Stomach (tissue), 4 donors: ENCODE measurements around the gene HMSD.

ENCODE experiments used
- EP300 ChIP-seq: sonication (generic); formaldehyde crosslinking; IDR thresholded peaks from one replicate; pipeline ENCODE4 v1.6.1; 2017; ENCODE audit warnings: antibody characterized with exemption
- POLR2A ChIP-seq, 4 donors: fragments of 450-650 bp; IDR thresholded peaks; one replicate each; pipeline ENCODE4 v1.6.1; 2016; ENCODE audit warnings: antibody characterized with exemption in 4 of 4, control low read depth in 2 of 4, mild to moderate bottlenecking in 1 of 4, moderate library complexity in 1 of 4
- POLR2AphosphoS5 ChIP-seq, 3 donors: sonication (generic); formaldehyde crosslinking; IDR thresholded peaks; one replicate each; pipeline ENCODE4 v1.6.1; 2016; ENCODE audit warnings: antibody characterized with exemption in 3 of 3
- TF ChIP-seq, protein P1 (sequence below), 7 experiments: fragments of 450-650 bp in 4 of 7; fragments of 200-600 bp in 3 of 7; sonication (generic) in 3 of 7; IDR thresholded peaks; one replicate each; pipeline ENCODE4 v1.5.1; 2016 to 2019; ENCODE audit warnings: antibody characterized with exemption in 7 of 7, control low read depth in 2 of 7, mild to moderate bottlenecking in 1 of 7

DNA sequence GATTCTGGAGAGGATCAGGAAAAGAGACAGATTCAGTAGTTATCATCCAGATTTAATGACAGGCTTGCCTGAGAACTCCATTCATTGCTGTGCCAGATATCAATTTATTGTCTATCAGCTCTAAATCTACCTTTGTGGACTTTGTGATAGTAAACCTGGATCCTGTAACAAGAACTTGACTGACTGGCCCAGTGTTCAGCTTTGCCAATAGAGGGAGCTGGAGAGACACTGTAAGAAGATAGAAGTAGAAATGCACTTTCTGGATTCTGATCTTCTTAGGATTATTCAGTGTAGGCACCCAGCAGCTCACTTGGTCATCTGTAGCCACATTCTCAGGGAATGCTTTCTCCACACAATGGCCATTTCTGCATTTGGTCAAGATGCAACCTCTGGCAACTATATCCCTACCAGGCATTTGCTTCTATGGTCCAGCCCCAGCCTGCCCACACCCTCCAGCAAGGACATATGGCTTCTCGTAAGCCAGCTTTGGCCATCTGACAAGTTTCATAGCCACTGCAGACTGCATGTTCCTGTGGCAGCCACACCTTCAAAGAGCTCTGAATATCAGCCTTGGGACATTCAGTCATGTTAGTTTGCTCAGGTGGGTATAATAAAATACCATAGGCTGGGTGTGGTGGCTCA is 14.6 kb downstream of the HMSD start:
- TF ChIP-seq, protein P1, sequence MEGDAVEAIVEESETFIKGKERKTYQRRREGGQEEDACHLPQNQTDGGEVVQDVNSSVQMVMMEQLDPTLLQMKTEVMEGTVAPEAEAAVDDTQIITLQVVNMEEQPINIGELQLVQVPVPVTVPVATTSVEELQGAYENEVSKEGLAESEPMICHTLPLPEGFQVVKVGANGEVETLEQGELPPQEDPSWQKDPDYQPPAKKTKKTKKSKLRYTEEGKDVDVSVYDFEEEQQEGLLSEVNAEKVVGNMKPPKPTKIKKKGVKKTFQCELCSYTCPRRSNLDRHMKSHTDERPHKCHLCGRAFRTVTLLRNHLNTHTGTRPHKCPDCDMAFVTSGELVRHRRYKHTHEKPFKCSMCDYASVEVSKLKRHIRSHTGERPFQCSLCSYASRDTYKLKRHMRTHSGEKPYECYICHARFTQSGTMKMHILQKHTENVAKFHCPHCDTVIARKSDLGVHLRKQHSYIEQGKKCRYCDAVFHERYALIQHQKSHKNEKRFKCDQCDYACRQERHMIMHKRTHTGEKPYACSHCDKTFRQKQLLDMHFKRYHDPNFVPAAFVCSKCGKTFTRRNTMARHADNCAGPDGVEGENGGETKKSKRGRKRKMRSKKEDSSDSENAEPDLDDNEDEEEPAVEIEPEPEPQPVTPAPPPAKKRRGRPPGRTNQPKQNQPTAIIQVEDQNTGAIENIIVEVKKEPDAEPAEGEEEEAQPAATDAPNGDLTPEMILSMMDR (IDR thresholded peaks at IDR 0.05): peak in 5 of 7 experiments; percentile 62 to 74 (median 67)
- no peak for TF ChIP-seq EP300
- no peak for TF ChIP-seq POLR2A (IDR thresholded peaks at IDR 0.05)
- no peak for TF ChIP-seq POLR2AphosphoS5 (IDR thresholded peaks at IDR 0.05)
